Kidney (tissue), 14 donors: ENCODE results near the gene LMNTD2. TPM values are rescaled to one million over a fixed set of nuclear protein-coding genes. Genes with fewer than 3 reads are reported as not detected.

Experiments used
- DNase-seq, 5 donors: peaks; one replicate each; pipeline ENCODE4 v3.0.0-alpha.2; 2013 to 2020
- FAIRE-seq: peaks from 2 replicates; lab custom pipeline; 2012; peaks lifted over from hg19 to GRCh38; lab: Jason Lieb, UNC
- H3K27ac ChIP-seq, 2 donors: one replicate each; pipeline ENCODE4 v1.7.0; 2013; ENCODE audit warnings: low read depth in 2 of 2, low read length in 2 of 2, inconsistent platforms in 1 of 2
- H3K27me3 ChIP-seq: one replicate; pipeline ENCODE4 v1.7.1; 2013; ENCODE audit warnings: low read length, inconsistent platforms; ENCODE audit not compliant: control insufficient read depth, insufficient read depth
- H3K36me3 ChIP-seq, 3 donors: one replicate each; pipeline versions ENCODE4 v1.7.0 to v1.7.1; 2013; ENCODE audit warnings: low read length in 3 of 3, control low read depth in 1 of 3, inconsistent platforms in 1 of 3; ENCODE audit not compliant: insufficient read depth in 3 of 3, control insufficient read depth in 2 of 3
- H3K4me1 ChIP-seq, 3 donors: one replicate each; pipeline versions ENCODE4 v1.7.0 to v1.7.1; 2013; ENCODE audit warnings: low read length in 3 of 3, inconsistent platforms in 1 of 3, low read depth in 1 of 3; ENCODE audit not compliant: control insufficient read depth in 2 of 3, insufficient read depth in 2 of 3
- H3K4me3 ChIP-seq, 3 donors: one replicate each; pipeline versions ENCODE4 v1.7.0 to v1.8.1; 2013; ENCODE audit warnings: low read length in 3 of 3, control low read depth in 1 of 3, inconsistent platforms in 1 of 3
- H3K9ac ChIP-seq, 3 donors: one replicate each; pipeline versions ENCODE4 v1.7.0 to v1.7.1; 2013; ENCODE audit warnings: low read length in 3 of 3, control low read depth in 1 of 3, inconsistent platforms in 1 of 3
- H3K9me3 ChIP-seq, 3 donors: one replicate each; pipeline versions ENCODE4 v1.7.0 to v1.7.1; 2013; ENCODE audit warnings: low read length in 3 of 3, control low read depth in 1 of 3, inconsistent platforms in 1 of 3; ENCODE audit not compliant: control insufficient read depth in 2 of 3, insufficient read depth in 1 of 3
- intact Hi-C: fragments of 100-400 bp; cut with DNase I; formaldehyde crosslinking; loops from one replicate; pipeline ENCODE4 v1.11.1; 2022
- polyA plus RNA-seq: library from polyadenylated mRNA; stranded (reverse); fragments of 350-450 nt; fragmentation: Illumina TruSeq; extraction: RNeasy Lipid Tissue Mini Kit (QIAGEN cat#74804); gene quantifications from one replicate; pipeline ENCODE4 v1.2.3, GENCODE V29; 2014; ENCODE audit warnings: low read depth, low replicate concordance; ENCODE audit not compliant: insufficient read depth
- total RNA-seq: library from RNA; stranded (reverse); fragmentation: NEBNext Ultra II Directional; extraction: Animal tissue kit (Norgen Biotek cat#: 25700); gene quantifications from one replicate; pipeline ENCODE4 v1.2.1, GENCODE V29; 2021
- TF ChIP-seq, protein P1 (sequence below): IDR thresholded peaks from 3 replicates; pipeline ENCODE4 v1.5.1; 2012; ENCODE audit warnings: mild to moderate bottlenecking, moderate library complexity, borderline replicate concordance; ENCODE audit not compliant: insufficient read depth; ENCODE audit errors: extremely low read depth
- donor health status: control.
- donor health status: control.
- donor health status: control.
- donor health status: control.
- donor health status: control.
- donor health status: DM: yes; HTN: yes; CAD: no.
- donor health status: Normal renal cell carcinoma (clear cell type).

The LMNTD2 gene
- total and polyA plus RNA-seq, 2 donors from 2014 or later = 6.2 to 8.0 TPM

DNA sequence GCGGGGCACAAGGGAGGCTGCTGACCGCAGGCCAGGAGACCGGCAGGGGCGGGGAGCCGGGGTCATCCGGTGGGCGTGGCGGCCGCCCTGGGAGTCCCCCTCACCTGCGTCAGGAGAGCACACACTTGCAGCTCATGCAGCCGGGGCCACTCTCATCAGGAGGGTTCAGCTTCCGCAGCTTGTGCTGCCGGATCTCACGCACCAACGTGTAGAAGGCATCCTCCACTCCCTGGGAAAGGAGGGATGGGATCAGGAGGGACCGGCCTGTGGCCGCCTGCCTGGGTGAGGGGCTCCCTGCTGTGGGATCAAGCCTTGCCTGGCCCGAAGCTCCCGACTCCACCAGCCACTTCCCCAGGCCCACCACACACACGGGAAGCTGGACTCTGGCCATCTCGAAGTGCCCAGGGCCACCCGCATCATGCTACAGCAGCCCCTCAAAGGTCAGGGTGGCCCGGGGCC lies 28.0 kb downstream of the LMNTD2 start:
- Histone ChIP-seq H3K4me1 (peaks cover 0 to 19% (median 4%) of the 10 kb centered on the region in 3 donors), H3K27ac (no peak overlapping the region), H3K36me3 (no peaks in the 10 kb centered on the region), H3K4me3 (no peak overlapping the region), H3K27me3 (no peaks in the 10 kb centered on the region), H3K9me3 (no peaks in the 10 kb centered on the region), H3K9ac (no peak overlapping the region)
- FAIRE-seq (no peak), DNase-seq (peak in 1 of 5 donors; percentile 45)
- intact Hi-C loops = no loop called here
- TF ChIP-seq, protein P1, sequence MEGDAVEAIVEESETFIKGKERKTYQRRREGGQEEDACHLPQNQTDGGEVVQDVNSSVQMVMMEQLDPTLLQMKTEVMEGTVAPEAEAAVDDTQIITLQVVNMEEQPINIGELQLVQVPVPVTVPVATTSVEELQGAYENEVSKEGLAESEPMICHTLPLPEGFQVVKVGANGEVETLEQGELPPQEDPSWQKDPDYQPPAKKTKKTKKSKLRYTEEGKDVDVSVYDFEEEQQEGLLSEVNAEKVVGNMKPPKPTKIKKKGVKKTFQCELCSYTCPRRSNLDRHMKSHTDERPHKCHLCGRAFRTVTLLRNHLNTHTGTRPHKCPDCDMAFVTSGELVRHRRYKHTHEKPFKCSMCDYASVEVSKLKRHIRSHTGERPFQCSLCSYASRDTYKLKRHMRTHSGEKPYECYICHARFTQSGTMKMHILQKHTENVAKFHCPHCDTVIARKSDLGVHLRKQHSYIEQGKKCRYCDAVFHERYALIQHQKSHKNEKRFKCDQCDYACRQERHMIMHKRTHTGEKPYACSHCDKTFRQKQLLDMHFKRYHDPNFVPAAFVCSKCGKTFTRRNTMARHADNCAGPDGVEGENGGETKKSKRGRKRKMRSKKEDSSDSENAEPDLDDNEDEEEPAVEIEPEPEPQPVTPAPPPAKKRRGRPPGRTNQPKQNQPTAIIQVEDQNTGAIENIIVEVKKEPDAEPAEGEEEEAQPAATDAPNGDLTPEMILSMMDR = no peak

DNA sequence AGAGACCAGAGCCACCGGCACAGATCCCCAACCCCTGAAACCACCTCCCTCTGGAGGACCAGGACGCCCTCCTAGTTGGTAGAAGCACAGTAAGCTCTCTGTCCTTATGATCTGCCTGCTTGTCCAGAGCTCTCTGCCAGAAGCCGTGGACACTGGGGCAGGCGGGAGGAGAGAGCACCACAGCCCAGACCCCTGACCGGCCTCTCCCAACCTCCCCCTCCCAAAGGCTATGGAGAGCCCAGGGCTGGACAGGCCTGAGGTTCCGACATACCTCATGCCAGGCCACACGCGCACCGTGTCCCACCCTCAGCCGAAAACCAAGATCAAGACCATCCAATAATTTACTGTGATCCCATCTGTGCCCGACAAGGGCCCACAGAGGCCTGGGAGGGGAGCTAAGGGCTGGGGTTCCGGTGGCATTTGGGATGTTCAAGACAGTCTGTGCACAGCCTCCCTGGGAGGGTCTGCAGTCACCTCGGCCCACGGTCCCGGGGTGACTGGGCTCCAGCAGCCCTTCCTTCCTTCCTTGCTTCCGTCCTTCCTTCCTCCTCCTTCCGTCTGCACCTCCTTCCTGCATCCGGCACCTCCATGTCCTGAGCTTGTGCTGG lies 28.5 kb downstream of the LMNTD2 start:
- TF ChIP-seq, protein P1 = no peak
- Histone ChIP-seq H3K9ac (no peak overlapping the region), H3K4me1 (peaks cover 0 to 14% (median 4%) of the 10 kb centered on the region in 3 donors), H3K4me3 (no peak overlapping the region), H3K27me3 (no peaks in the 10 kb centered on the region), H3K27ac (no peak overlapping the region), H3K36me3 (no peaks in the 10 kb centered on the region), H3K9me3 (no peaks in the 10 kb centered on the region)
- no peak for DNase-seq
- intact Hi-C loops = no loop called here
- FAIRE-seq = no peak

DNA sequence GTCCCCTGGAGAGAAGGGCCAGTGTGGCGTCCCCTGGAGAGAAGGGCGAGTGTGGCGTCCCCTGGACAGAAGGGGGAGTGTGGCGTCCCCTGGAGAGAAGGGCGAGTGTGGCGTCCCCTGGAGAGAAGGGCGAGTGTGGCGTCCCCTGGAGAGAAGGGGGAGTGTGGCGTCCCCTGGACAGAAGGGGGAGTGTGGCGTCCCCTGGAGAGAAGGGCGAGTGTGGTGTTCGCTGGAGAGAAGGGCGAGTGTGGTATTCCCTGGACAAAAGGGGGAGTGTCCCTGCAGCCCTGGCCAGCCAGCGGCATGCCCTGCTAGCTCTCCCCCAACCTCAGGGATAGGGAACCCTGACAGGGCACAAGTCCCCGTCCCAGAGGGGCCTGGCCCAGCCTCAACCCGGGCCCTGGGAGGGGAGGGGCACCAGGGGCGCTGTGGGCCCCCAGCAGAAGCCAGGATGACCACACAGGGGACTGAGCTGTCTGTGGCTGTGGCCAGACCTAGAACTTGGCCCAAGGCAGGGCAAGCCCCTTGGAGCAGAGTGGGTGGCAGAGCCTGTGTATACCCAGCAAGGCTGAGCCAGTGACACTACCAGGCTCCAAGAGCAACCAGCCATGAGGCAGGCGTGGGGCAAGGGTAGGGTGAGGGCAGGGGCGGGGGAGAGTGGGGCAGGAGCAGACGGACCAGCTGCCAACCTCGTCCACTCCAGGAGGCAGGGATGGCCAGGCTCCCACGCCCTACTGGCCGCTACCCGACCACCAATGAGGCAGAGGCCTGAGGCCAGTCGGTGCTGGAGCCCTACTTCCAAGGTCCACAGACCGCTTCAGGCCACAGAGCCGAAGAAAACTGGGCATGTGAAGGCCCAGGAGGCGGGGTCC lies 29.3 kb downstream of the LMNTD2 start:
- no peak overlapping the region for H3K27ac ChIP-seq
- no peaks in the 10 kb centered on the region for H3K27me3 ChIP-seq
- intact Hi-C loops = no loop called here
- no peaks in the 10 kb centered on the region for H3K36me3 ChIP-seq
- FAIRE-seq (no peak), DNase-seq (peak in 1 of 5 donors; percentile 37)
- no peak overlapping the region for H3K9ac ChIP-seq
- H3K9me3 ChIP-seq = no peaks in the 10 kb centered on the region
- H3K4me1 ChIP-seq = peaks cover 0 to 12% (median 4%) of the 10 kb centered on the region in 3 donors
- no peak overlapping the region for H3K4me3 ChIP-seq
- TF ChIP-seq, protein P1 = no peak
